Bronchial epithelial cell (primary cell): ENCODE measurements around the gene FLNB. TPM values are rescaled to one million over a fixed set of nuclear protein-coding genes. Genes with fewer than 3 reads are reported as not detected.
A peak's percentile ranks its signal among the peaks of the same experiment; 100 is the strongest.

Experiments used
- DNase-seq: peaks from one replicate; pipeline ENCODE4 v3.0.0-alpha.2; 2010; ENCODE audit warnings: low read depth
- FAIRE-seq: peaks from 2 replicates; lab custom pipeline; 2011; peaks lifted over from hg19 to GRCh38; lab: Jason Lieb, UNC
- H3K27me3 ChIP-seq: 2 replicates; pipeline ENCODE4 v1.5.1; 2011; ENCODE audit warnings: low read length; ENCODE audit not compliant: control insufficient read depth, insufficient read depth
- H3K36me3 ChIP-seq: 2 replicates; pipeline ENCODE4 v1.5.1; 2011; ENCODE audit warnings: low read length; ENCODE audit not compliant: control insufficient read depth, insufficient read depth
- H3K4me3 ChIP-seq: 2 replicates; pipeline ENCODE4 v1.5.1; 2011; ENCODE audit warnings: mild to moderate bottlenecking, low read depth, low read length, control low read depth
- total RNA-seq: library from RNA; depleted of rRNA; stranded (reverse); fragments of >200 nt; gene quantifications from 2 replicates; pipeline ENCODE4 v1.2.1, GENCODE V29; 2014
- TF ChIP-seq, protein P1 (sequence below): IDR thresholded peaks from 2 replicates; pipeline ENCODE4 v1.5.1; 2011; ENCODE audit warnings: mild to moderate bottlenecking, moderate library complexity, low read length, control low read depth, inconsistent platforms; ENCODE audit not compliant: insufficient read depth, severe bottlenecking

The FLNB gene
- total RNA-seq, 1 donor from 2014 or later, result 822 TPM

DNA sequence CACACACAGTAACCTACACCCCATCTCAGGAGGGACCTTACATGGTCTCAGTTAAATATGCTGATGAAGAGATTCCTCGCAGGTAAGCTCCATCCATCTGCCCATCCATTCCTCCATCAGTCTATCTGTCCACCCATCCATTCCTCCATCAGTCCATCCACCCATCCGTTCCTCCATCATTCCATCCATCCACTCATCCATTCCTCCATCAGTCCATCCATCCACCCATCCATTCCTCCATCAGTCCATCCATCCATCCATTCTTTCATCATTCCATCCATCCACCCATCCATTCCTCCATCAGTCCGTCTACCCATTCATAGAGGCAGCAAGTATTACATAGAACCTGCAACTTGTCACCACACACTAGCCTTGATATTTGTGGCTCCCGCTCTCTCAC is 124.6 kb downstream of the FLNB start:
- TF ChIP-seq, protein P1, sequence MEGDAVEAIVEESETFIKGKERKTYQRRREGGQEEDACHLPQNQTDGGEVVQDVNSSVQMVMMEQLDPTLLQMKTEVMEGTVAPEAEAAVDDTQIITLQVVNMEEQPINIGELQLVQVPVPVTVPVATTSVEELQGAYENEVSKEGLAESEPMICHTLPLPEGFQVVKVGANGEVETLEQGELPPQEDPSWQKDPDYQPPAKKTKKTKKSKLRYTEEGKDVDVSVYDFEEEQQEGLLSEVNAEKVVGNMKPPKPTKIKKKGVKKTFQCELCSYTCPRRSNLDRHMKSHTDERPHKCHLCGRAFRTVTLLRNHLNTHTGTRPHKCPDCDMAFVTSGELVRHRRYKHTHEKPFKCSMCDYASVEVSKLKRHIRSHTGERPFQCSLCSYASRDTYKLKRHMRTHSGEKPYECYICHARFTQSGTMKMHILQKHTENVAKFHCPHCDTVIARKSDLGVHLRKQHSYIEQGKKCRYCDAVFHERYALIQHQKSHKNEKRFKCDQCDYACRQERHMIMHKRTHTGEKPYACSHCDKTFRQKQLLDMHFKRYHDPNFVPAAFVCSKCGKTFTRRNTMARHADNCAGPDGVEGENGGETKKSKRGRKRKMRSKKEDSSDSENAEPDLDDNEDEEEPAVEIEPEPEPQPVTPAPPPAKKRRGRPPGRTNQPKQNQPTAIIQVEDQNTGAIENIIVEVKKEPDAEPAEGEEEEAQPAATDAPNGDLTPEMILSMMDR, result no peak
- no peaks in the 10 kb centered on the region for H3K27me3 ChIP-seq
- H3K36me3 ChIP-seq, result peaks cover 59% of the 10 kb centered on the region
- DNase-seq (no peak), FAIRE-seq (no peak)
- H3K4me3 ChIP-seq, result no peak overlapping the region

DNA sequence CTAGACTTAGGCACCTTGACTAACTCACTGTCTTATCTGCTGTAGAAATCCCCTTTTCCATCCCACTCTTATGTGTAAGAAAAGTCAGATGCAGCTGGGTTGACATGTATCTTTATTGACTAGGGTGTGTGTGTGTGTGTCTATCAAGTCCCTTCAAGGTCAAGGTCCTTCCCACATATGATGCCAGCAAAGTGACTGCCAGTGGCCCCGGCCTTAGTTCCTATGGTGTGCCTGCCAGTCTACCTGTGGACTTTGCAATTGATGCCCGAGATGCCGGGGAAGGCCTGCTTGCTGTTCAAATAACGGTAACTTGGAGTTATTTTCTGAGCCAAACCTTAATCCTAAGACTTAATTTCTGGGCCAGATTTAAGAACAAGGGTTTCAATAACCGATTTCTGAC is 126.2 kb downstream of the FLNB start:
- Histone ChIP-seq H3K27me3 (no peaks in the 10 kb centered on the region), H3K4me3 (no peak overlapping the region), H3K36me3 (peaks cover 55% of the 10 kb centered on the region)
- TF ChIP-seq, protein P1, result no peak
- DNase-seq (no peak), FAIRE-seq (no peak)

DNA sequence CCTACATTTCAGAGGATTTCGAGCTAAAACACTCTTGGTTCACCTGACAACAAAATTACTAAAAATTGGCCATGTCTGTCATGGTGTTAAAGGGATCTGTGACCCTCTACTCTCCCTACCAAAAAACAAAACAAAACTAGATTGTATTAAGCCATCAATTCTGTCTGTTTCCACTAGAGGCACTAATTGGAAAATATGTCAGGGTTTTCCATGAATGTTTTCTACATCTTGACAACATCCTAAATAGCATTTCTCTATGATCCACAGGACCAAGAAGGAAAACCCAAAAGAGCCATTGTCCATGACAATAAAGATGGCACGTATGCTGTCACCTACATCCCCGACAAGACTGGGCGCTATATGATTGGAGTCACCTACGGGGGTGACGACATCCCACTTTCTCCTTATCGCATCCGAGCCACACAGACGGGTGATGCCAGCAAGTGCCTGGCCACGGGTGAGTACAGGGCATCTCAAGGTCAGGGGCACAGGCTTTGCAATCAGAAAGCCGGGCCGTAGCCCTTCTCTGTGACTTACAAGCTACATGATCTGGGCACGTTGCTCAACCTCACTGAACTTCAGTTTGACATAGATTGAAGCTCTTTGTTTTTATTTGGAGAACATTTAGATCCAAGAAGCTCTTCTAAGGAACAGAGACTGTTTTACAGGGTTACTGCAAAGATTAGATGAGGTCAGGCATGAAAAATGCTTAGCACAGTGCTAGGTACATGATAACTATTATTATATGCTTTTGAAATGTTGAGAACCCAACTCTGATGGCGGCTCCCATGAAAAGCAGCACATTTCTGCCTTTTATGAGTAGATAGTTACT is 127.7 kb downstream of the FLNB start:
- Histone ChIP-seq H3K4me3 (no peak overlapping the region), H3K27me3 (no peaks in the 10 kb centered on the region), H3K36me3 (peaks cover 46% of the 10 kb centered on the region)
- no peak for FAIRE-seq
- no peak for DNase-seq
- TF ChIP-seq, protein P1, result peak; percentile 8

DNA sequence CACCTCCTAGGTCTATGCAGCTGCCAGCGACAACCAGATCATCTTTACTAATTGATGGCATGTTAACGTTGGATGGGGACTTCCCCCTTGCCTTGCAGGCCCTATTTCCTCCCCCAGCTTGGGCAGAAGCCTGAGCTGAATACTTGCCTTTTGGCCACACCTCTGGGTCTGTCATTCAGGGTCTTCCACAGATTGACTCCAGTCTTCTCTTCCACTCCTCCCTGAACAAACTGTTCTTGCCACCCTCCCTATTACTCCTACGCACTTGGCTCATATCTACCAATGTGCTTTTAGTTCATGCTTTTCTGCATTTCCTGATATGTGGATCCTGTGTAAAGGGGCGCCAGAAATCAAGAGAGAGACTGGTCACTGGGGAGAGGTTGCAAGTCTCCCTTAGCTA is 129.1 kb downstream of the FLNB start:
- no peak overlapping the region for H3K4me3 ChIP-seq
- peaks cover 51% of the 10 kb centered on the region for H3K36me3 ChIP-seq
- FAIRE-seq (no peak), DNase-seq (no peak)
- TF ChIP-seq, protein P1, result no peak
- no peaks in the 10 kb centered on the region for H3K27me3 ChIP-seq

DNA sequence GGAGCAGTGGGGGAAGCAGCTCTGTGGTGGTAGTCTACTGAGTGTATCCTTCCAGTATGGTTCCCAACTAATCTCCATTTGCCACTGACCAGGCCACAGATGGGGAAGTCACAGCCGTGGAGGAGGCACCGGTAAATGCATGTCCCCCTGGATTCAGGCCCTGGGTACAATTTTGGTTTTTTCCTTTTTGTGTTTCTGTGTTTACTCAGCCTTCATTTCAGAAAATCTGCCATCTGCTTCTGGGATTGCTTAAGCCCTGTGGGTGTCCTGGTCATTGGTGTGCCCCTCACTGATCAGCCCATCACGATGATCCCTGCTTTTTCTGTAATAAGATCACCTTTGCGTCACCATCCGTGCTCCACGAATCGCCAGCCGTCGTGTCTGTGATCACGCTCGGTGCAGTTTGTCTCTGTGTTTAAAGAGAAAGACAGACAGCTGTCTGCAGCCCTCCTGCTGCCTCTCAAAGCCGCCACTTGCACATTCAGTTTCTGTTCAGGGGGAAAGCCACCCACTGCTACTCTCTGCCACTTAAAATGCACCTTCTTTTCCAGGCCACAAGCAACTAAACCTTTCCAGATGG is 133.6 kb downstream of the FLNB start:
- DNase-seq, result no peak
- H3K36me3 ChIP-seq, result peaks cover 56% of the 10 kb centered on the region
- H3K4me3 ChIP-seq, result no peak overlapping the region
- H3K27me3 ChIP-seq, result no peaks in the 10 kb centered on the region
- FAIRE-seq, result peak; percentile 28
- TF ChIP-seq, protein P1, result no peak
